ENCODE data around the gene MYCN. TPM values are rescaled to one million over a fixed set of nuclear protein-coding genes. Genes with fewer than 3 reads are reported as not detected.

MYCN gene
- total and polyA plus RNA-seq, 2 of the 8 experiments (the other 6 are each of a cell fraction or from before 2014, with no cell fraction given): 87.8 to 137 TPM

DNA sequence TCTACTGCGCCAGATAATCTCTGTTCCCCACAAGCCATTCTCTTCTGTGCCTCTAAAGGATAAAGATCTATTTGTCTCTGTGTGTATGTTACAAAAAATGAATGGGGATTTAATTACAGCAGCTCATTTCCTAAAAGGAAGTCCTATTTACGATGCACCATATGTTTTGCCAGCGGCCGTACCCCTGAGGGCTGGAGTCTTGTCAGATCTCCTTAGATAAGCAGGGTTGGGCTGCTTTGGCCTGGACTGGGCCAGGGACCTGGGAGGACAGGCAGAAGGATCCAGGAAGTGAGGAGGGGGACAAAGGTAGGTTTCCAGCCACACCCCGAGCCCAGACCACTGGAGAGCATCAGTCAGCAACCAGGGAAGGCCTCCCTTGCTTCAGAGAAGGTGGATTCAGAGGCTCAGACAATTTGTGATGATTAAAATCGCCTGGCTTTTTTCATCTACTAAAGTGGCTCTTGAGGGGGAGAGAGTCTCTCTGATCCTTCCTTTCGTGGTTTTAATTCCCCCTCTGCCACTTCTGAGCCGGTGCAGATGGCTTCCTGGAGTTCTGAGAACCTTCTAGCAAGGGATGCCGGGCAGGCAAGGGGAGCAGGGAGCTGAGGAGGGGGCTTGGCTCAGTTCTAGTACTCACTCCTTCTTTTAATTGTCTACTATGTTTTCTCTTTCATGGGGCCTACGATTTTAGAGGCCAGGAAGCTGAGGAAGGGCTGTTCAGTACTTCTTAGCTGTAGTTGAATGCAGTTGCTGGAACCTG, 42.1 kb downstream of the MYCN start:
- H3K27ac ChIP-seq (ENCODE audit: low read depth, low read length): no peak overlapping the region
- WGBS, 2 experiments (ENCODE audit: extremely low coverage in 1 of 2, insufficient coverage in 1 of 2, insufficient read length in 1 of 2, insufficient replicate concordance in 2 of 2, low coverage in 1 of 2, low lambda C conversion rate in 2 of 2, missing lambda C conversion rate in 1 of 2): 79% methylated on average over 10 of the region's 10 CpGs; no CpG with 5 or more reads in 1 of the 2 experiments
- peaks cover 0 to 2% of the 10 kb centered on the region in 2 experiments for H4K20me1 ChIP-seq (replicated peaks in 1 of 2; ENCODE audit: control insufficient read depth in 1 of 2, insufficient read depth in 2 of 2, low read length in 2 of 2)
- ChIA-PET CTCF (ENCODE audit: partially characterized antibody) (interaction anchor here (0.6 to 3.1 kb wide), 11 partner anchors 12 to 118 kb away, joined by 3 to 11 read pairs (median 3); partner anchors contain the start of gene MYCN), POLR2A (ENCODE audit: partially characterized antibody) (interaction anchor here (0.7 to 3.0 kb wide), 4 partner anchors 8 to 42 kb away, joined by 3 to 19 read pairs (median 3); partner anchors contain the start of gene MYCN)
- H3K4me1 ChIP-seq (replicated peaks in 1 of 4; ENCODE audit: control insufficient read depth in 3 of 4, insufficient read depth in 4 of 4, low read length in 3 of 4): peaks cover 3 to 17% (median 13%) of the 10 kb centered on the region in 4 experiments; a peak in 5 of 7 replicates
- no peak overlapping the region for H3K4me3 ChIP-seq (ENCODE audit: extremely low read depth in 1 of 4, insufficient read depth in 2 of 4, low read depth in 3 of 4, low read length in 4 of 4)
- FAIRE-seq (no peak), DNase-seq (ENCODE audit: low read depth in 1 of 2, low spot score in 2 of 2) (no peak)
- H2BK120ac ChIP-seq (replicated peaks; ENCODE audit: low read depth, low read length): peak overlapping the region; percentile 30
- no peak overlapping the region for H2AFZ ChIP-seq (ENCODE audit: low read length)
- peak overlapping the region; percentile 24; the same call in 1 of the 2 replicates for H3K18ac ChIP-seq (ENCODE audit: extremely low read depth, low read length)
- H2BK5ac ChIP-seq (ENCODE audit: low read depth, low read length): peak overlapping the region; percentile 44; the same call in 1 of the 2 replicates
- peak overlapping the region; percentile 82; the same call in 1 of the 2 replicates for H2BK20ac ChIP-seq (ENCODE audit: low read length)
- H3K9ac ChIP-seq (replicated peaks in 1 of 4; ENCODE audit: extremely low read depth in 1 of 4, low read depth in 3 of 4, low read length in 3 of 4): no peak overlapping the region
- peaks cover 9% of the 10 kb centered on the region; the same call in 1 of the 2 replicates for H3K23me2 ChIP-seq (ENCODE audit: low read depth, low read length)
- H3K79me2 ChIP-seq (ENCODE audit: control insufficient read depth in 1 of 2, insufficient read depth in 2 of 2, low read length in 2 of 2): no peaks in the 10 kb centered on the region
- no peaks in the 10 kb centered on the region for H3K36me3 ChIP-seq (ENCODE audit: control insufficient read depth in 2 of 4, insufficient read depth in 4 of 4, low read length in 3 of 4)
- no peaks in the 10 kb centered on the region for H3K9me3 ChIP-seq (ENCODE audit: insufficient read depth in 2 of 2, low read depth in 1 of 2, low read length in 1 of 2)
- H2BK12ac ChIP-seq (ENCODE audit: low read depth, low read length): peak overlapping the region; percentile 94; the same call in 1 of the 2 replicates
- peaks cover 0 to 1% (median 0%) of the 10 kb centered on the region in 4 experiments; a peak in 2 of 7 replicates for H3K27me3 ChIP-seq (replicated peaks in 1 of 4; ENCODE audit: control insufficient read depth in 3 of 4, extremely low read depth in 1 of 4, insufficient read depth in 3 of 4, low read length in 3 of 4)
- H4K8ac ChIP-seq (ENCODE audit: extremely low read depth, insufficient read depth, low read length): no peak overlapping the region
- no peak overlapping the region for H3K14ac ChIP-seq (ENCODE audit: insufficient read length)
- no peak overlapping the region for H4K5ac ChIP-seq (ENCODE audit: insufficient read length, low read depth, low read length)
- peak overlapping the region; percentile 50 for H4K91ac ChIP-seq (replicated peaks; ENCODE audit: insufficient read length, low read length)
- peak overlapping the region; percentile 87; the same call in 1 of the 2 replicates for H2AK5ac ChIP-seq (ENCODE audit: low read depth, low read length)
- H3K23ac ChIP-seq (ENCODE audit: insufficient read length): no peak overlapping the region
- peak overlapping the region; percentile 25 for H3K4ac ChIP-seq (replicated peaks; ENCODE audit: insufficient read length, low read depth, low read length)
- H3K4me2 ChIP-seq (ENCODE audit: insufficient read depth in 1 of 2, low read depth in 2 of 2, low read length in 2 of 2): no peak overlapping the region
- no peak overlapping the region; the same call in 1 of the 2 replicates for H2BK15ac ChIP-seq (ENCODE audit: low read length)
- no peak overlapping the region for H3K56ac ChIP-seq (replicated peaks; ENCODE audit: insufficient read length, low read depth, low read length)
- no peaks in the 10 kb centered on the region for H3K79me1 ChIP-seq (ENCODE audit: low read depth, low read length)
- TF ChIP-seq FOSL1 (IDR thresholded peaks at IDR 0.05; ENCODE audit: insufficient read depth, low read depth, low read length): no peak
- no peak for TF ChIP-seq KDM4A (IDR thresholded peaks at IDR 0.05; ENCODE audit: low read depth, low read length, severe bottlenecking)
- TF ChIP-seq CBX5 (IDR thresholded peaks at IDR 0.05; ENCODE audit: low read depth, low read length): no peak
- no peak for TF ChIP-seq SIX5 (IDR thresholded peaks at IDR 0.05; ENCODE audit: low read depth, low read length)
- TF ChIP-seq RXRA (IDR thresholded peaks at IDR 0.05; ENCODE audit: insufficient read depth, low read depth, low read length): no peak
- no peak for TF ChIP-seq RFX5 (IDR thresholded peaks at IDR 0.05; ENCODE audit: borderline replicate concordance, low read depth, low read length)
- TF ChIP-seq CTBP2 (IDR thresholded peaks at IDR 0.05; ENCODE audit: borderline replicate concordance, insufficient read depth, insufficient read length, low read length): no peak
- TF ChIP-seq SIN3A (conservative IDR thresholded peaks at IDR 0.05 in 1 of 2, IDR thresholded peaks at IDR 0.05 in 1 of 2; ENCODE audit: low read depth in 1 of 2, low read length in 2 of 2): no peak
- no peak for TF ChIP-seq SP1 (IDR thresholded peaks at IDR 0.05; ENCODE audit: low read depth, low read length)
- TF ChIP-seq TEAD4 (IDR thresholded peaks at IDR 0.05; ENCODE audit: low read depth, low read length): no peak
